WTC11 (cell line): ENCODE measurements around the gene KIAA1958. TPM values are rescaled to one million over a fixed set of nuclear protein-coding genes. Genes with fewer than 3 reads are reported as not detected.

Experiments
- ATAC-seq: fragments of 200-7000 bp; cut with Tn5 transposase; 2 replicates; pipeline ENCODE4 v1.10.0; 2021; ENCODE audit warnings: mild to moderate bottlenecking, moderate library complexity
- CTCF ChIA-PET: fragments of 300-600 bp; sonication (Branson Sonifier 250); formaldehyde crosslinking; loops from one replicate; lab custom pipeline; 2021; ENCODE audit warnings: antibody characterized with exemption; lab: Charles Lee
- POLR2A ChIA-PET: fragments of 350-600 bp; sonication (Branson Sonifier 250); formaldehyde crosslinking; loops from one replicate; lab custom pipeline; 2021; ENCODE audit warnings: antibody characterized with exemption; lab: Charles Lee
- DNase-seq: peaks from one replicate; pipeline ENCODE4 v3.0.0; 2021; ENCODE audit warnings: low spot score
- H3K27ac Mint-ChIP-seq: 2 replicates; pipeline ENCODE4 v1.8.0; 2021; ENCODE audit warnings: mixed read lengths
- H3K27me3 Mint-ChIP-seq: 2 replicates; pipeline ENCODE4 v1.8.0; 2021; ENCODE audit warnings: low read depth, mild to moderate bottlenecking, moderate library complexity, mixed read lengths
- H3K36me3 Mint-ChIP-seq: 2 replicates; pipeline ENCODE4 v1.8.0; 2021; ENCODE audit warnings: mixed read lengths
- H3K4me1 Mint-ChIP-seq: 2 replicates; pipeline ENCODE4 v1.8.0; 2022; ENCODE audit warnings: mixed read lengths
- H3K4me3 Mint-ChIP-seq: 2 replicates; pipeline ENCODE4 v1.8.0; 2021; ENCODE audit warnings: mild to moderate bottlenecking, moderate library complexity, mixed read lengths
- H3K9me3 Mint-ChIP-seq: 2 replicates; pipeline ENCODE4 v1.8.0; 2021; ENCODE audit warnings: mixed read lengths
- CREB1 ChIP-seq: sonication (generic); formaldehyde crosslinking; IDR thresholded peaks from 2 replicates; pipeline ENCODE4 v1.8.0; 2023; ENCODE audit warnings: mild to moderate bottlenecking, missing genetic modification reagents
- NFE2L1 ChIP-seq: sonication (generic); formaldehyde crosslinking; IDR thresholded peaks from 2 replicates; pipeline ENCODE4 v1.8.1; 2023; ENCODE audit warnings: missing genetic modification reagents
- PRRX2 ChIP-seq: fragments of 250-450 bp; sonication (Bioruptor Pico); IDR thresholded peaks from 2 replicates; pipeline ENCODE4 v1.8.0; 2021; ENCODE audit warnings: mild to moderate bottlenecking
- RORB ChIP-seq: fragments of 250-450 bp; sonication (Bioruptor Pico); IDR thresholded peaks from 2 replicates; pipeline ENCODE4 v1.9.0; 2021; ENCODE audit warnings: mild to moderate bottlenecking
- SP1 ChIP-seq: sonication (generic); formaldehyde crosslinking; conservative IDR thresholded peaks from 2 replicates; pipeline ENCODE4 v1.8.1; 2022; ENCODE audit warnings: missing genetic modification reagents
- TCF7 ChIP-seq: sonication (generic); formaldehyde crosslinking; IDR thresholded peaks from 2 replicates; pipeline ENCODE4 v1.8.0; 2022; ENCODE audit warnings: mild to moderate bottlenecking, low read depth, missing genetic modification reagents, moderate library complexity
- ZBTB21 ChIP-seq: sonication (generic); formaldehyde crosslinking; IDR thresholded peaks from 2 replicates; pipeline ENCODE4 v1.8.1; 2023; ENCODE audit warnings: mild to moderate bottlenecking, missing genetic modification reagents, borderline replicate concordance
- ZNF121 ChIP-seq: sonication (generic); formaldehyde crosslinking; IDR thresholded peaks from 2 replicates; pipeline ENCODE4 v1.8.0; 2023; ENCODE audit warnings: missing genetic modification reagents
- ZNF219 ChIP-seq: sonication (generic); formaldehyde crosslinking; IDR thresholded peaks from 2 replicates; pipeline ENCODE4 v1.8.0; 2023; ENCODE audit warnings: missing genetic modification reagents, mild to moderate bottlenecking, borderline replicate concordance
- total RNA-seq: library from RNA; stranded (reverse); gene quantifications from 3 replicates; pipeline ENCODE4 v1.2.3, GENCODE V29; 2021
- TF ChIP-seq, protein P1 (sequence below): sonication (generic); formaldehyde crosslinking; IDR thresholded peaks from 2 replicates; pipeline ENCODE4 v1.8.0; 2022; ENCODE audit warnings: mild to moderate bottlenecking, missing genetic modification reagents
- TF ChIP-seq, protein P2 (sequence below): sonication (generic); formaldehyde crosslinking; IDR thresholded peaks from 2 replicates; pipeline ENCODE4 v1.8.1; 2023; ENCODE audit warnings: mild to moderate bottlenecking, moderate library complexity, missing genetic modification reagents
- TF ChIP-seq, protein P3 (sequence below): sonication (generic); formaldehyde crosslinking; IDR thresholded peaks from 2 replicates; pipeline ENCODE4 v1.8.0; 2022; ENCODE audit warnings: missing genetic modification reagents
- TF ChIP-seq, protein P4 (sequence below): sonication (generic); formaldehyde crosslinking; IDR thresholded peaks from 2 replicates; pipeline ENCODE4 v1.8.1; 2022; ENCODE audit warnings: mild to moderate bottlenecking, missing genetic modification reagents, moderate library complexity, borderline replicate concordance
- TF ChIP-seq, protein P5 (sequence below): sonication (generic); formaldehyde crosslinking; conservative IDR thresholded peaks from 2 replicates; pipeline ENCODE4 v1.8.1; 2023; ENCODE audit warnings: mild to moderate bottlenecking, low read depth, missing genetic modification reagents, moderate library complexity

Gene KIAA1958
- total RNA-seq, 1 experiment from 2014 or later, result 41.0 TPM

DNA sequence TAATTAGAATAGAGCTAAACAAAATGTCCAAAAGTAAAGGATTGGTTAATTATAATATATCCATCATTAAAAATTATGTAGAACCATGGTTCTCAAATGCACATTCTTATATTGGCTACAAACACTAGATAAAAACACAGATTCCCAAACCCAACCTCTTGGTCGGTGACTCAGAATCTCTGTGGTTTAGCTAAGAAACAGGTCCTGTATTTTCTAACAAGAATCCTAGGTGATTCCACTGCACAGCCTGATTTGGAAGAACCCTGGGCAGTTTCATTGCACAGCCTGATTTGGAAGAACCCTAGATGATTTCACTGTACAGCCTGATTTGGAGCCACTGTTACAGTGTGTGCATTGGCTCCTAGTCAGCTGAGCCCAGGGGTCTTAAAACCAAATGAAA lies 67.9 kb downstream of the KIAA1958 start (continued):
- TF ChIP-seq, protein P1, sequence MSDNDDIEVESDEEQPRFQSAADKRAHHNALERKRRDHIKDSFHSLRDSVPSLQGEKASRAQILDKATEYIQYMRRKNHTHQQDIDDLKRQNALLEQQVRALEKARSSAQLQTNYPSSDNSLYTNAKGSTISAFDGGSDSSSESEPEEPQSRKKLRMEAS (CRISPR knock-in tag), result no peak

DNA sequence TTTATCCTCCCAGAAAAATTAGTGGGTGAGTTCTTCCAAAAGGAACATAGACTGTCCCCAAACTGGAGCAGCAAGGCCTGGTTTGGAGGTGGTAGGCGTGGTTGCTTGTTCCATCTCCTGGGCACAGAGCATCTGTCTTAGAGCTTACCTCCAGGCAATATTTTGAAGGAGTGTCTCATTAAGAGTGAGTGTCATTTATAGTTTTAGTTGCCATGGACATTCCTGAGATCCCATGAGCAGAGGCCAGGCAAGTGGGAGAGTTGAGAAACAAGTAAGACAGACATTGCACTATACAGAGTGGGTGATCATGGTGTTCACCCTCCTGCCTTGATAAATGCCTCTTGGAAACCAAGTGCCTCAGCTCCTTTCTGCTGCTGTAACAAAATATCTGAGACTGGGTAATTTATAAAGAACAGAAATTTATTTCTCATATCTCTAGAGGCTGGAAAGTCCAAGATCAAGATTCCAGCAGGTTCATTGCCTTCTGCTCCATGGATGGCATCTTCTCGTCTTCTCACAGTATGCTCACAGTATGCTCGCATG lies 68.5 kb downstream of the KIAA1958 start:
- TF ChIP-seq ZBTB21 (CRISPR knock-in tag) (no peak), RORB (no peak), SP1 (no peak)
- TF ChIP-seq, protein P2, sequence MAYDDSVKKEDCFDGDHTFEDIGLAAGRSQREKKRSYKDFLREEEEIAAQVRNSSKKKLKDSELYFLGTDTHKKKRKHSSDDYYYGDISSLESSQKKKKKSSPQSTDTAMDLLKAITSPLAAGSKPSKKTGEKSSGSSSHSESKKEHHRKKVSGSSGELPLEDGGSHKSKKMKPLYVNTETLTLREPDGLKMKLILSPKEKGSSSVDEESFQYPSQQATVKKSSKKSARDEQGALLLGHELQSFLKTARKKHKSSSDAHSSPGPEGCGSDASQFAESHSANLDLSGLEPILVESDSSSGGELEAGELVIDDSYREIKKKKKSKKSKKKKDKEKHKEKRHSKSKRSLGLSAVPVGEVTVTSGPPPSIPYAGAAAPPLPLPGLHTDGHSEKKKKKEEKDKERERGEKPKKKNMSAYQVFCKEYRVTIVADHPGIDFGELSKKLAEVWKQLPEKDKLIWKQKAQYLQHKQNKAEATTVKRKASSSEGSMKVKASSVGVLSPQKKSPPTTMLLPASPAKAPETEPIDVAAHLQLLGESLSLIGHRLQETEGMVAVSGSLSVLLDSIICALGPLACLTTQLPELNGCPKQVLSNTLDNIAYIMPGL (CRISPR knock-in tag), result no peak
- no peak overlapping the region for H3K4me3 Mint-ChIP-seq
- no peak for ATAC-seq
- H3K27ac Mint-ChIP-seq, result peak overlapping the region; percentile 52
- H3K4me1 Mint-ChIP-seq, result peaks cover 63% of the 10 kb centered on the region
- no peaks in the 10 kb centered on the region for H3K9me3 Mint-ChIP-seq
- peaks cover 5% of the 10 kb centered on the region for H3K36me3 Mint-ChIP-seq
- ChIA-PET POLR2A (no interaction called here), CTCF (interaction anchor here (0.7 kb wide), 1 partner anchor 442 kb away, joined by 3 read pairs; no protein-coding TSS in a partner anchor)
- H3K27me3 Mint-ChIP-seq, result no peaks in the 10 kb centered on the region
- DNase-seq, result no peak

DNA sequence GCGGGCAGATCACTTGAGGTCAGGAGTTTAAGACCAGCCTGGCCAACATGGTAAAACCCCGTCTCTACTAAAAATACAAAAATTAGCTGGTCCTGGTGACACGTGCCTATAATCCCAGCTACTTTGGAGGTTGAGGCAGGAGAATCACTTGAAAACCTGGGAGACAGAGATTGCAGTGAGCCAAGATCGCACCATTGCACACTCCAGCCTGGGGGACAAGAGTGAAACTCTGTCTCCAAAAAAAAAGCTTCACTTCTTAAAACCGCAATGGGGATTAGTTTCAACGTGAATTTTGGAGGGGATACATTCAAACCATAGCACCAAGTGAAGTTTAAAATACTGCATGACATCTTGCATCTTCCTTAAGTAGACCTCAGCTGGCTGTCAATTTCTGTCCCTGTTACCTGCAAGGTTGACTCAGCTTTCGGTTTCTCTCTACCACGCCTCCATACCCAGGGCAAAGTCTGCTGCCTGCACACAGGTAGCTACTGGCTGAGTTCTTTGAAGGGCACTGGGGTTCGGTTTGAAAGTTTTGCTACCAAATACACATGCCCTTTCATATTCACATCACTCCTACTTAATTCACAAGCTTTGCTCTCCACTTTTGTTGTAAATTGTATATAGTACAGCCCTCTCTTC lies 69.3 kb downstream of the KIAA1958 start:
- Mint-ChIP-seq H3K27me3 (no peaks in the 10 kb centered on the region), H3K4me3 (no peak overlapping the region)
- ATAC-seq, result no peak; the same call in 1 of the 2 replicates

DNA sequence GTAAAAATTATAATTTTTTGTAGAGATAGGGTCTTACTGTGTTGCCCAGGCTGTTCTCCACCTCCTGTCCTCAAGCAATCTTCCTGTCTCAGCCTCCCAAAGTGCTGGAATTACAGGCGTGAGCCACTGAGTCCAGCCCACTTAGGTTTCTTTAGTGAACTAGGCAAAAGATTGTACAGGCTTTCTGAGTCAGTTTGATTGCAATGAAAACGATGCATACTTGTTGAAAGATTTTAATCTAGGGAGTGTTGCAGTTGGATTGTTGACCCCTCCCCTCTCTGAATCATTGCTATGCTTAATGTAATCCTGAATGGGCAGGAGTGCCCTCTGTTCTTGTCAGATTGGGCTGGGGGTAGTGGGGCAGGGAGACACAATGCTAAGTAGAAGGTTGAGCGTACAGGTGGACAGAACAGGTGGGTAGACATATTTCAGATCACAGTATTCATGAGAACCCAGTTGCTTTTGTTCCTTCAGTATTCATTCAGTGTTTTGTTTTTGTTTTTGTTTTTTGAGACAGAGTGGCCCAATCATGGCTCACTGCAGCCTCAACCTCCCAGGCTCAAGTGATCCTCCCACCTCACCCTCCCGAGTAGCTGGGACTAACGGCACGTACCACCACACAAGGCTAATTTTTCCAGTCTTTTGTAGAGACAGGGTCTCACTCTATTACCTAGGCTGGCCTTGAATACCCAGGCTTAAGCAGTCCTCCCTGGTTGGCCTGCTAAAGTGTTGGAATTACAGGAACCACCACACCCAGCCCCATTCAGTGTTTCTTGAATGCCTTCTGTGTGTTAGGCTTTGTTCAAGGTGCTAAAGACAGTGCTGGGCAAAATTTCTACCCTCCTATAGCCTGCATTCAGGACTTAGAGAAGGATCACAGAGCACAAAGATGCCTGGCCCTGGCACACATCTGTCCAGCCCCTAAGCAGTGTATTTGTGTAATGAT lies 70.1 kb downstream of the KIAA1958 start:
- peak; percentile 70; the same call in 1 of the 2 replicates for TF ChIP-seq ZNF121 (CRISPR knock-in tag)
- TF ChIP-seq SP1, result no peak
- no peak for TF ChIP-seq ZNF219 (CRISPR knock-in tag)
- no peak; the same call in 1 of the 2 replicates for ATAC-seq
- H3K36me3 Mint-ChIP-seq, result peaks cover 5% of the 10 kb centered on the region
- POLR2A ChIA-PET, result interaction anchor here (0.6 kb wide), 1 partner anchor 286 kb away, joined by 5 read pairs; no protein-coding TSS in a partner anchor
- no peak for DNase-seq
- H3K27me3 Mint-ChIP-seq, result no peaks in the 10 kb centered on the region
- no peaks in the 10 kb centered on the region for H3K9me3 Mint-ChIP-seq
- H3K4me3 Mint-ChIP-seq, result no peak overlapping the region
- CTCF ChIA-PET, result no interaction called here
- peaks cover 50% of the 10 kb centered on the region for H3K4me1 Mint-ChIP-seq
- peak overlapping the region; percentile 67 for H3K27ac Mint-ChIP-seq

More for the DNA sequence above, 69.3 kb downstream of the KIAA1958 start:
- TF ChIP-seq NFE2L1, result no peak
- no peak for DNase-seq
- CTCF ChIA-PET, result interaction anchor here (0.7 kb wide), 1 partner anchor 443 kb away, joined by 3 read pairs; no protein-coding TSS in a partner anchor
- Mint-ChIP-seq H3K27ac (no peak overlapping the region), H3K36me3 (peaks cover 5% of the 10 kb centered on the region), H3K4me1 (peaks cover 55% of the 10 kb centered on the region), H3K9me3 (no peaks in the 10 kb centered on the region)
- POLR2A ChIA-PET, result interaction anchor here (0.5 to 0.6 kb wide), 2 partner anchors 26 to 287 kb away, joined by 3 to 5 read pairs; no protein-coding TSS in a partner anchor

DNA sequence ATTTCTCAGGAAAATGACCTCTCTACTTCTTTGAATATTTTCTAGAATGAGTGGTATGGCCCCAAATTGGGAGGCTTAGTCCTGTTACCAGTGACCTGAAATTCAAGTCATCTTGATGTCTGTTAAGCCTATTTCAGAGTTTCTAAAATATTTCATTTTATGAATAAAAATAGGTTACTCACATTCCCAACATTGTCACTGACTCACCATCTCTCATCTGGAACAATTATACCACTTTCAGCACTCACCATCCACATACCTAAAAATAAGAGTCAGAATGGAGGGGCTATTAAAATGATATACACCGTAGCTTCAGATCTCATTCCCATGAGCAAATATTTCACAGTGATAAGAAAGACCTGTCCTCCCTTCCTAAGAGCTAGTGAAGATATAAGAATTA lies 71.8 kb downstream of the KIAA1958 start:
- H3K9me3 Mint-ChIP-seq, result no peaks in the 10 kb centered on the region
- H3K4me3 Mint-ChIP-seq, result no peak overlapping the region
- DNase-seq (no peak), ATAC-seq (no peak)
- H3K4me1 Mint-ChIP-seq, result peaks cover 42% of the 10 kb centered on the region
- no peaks in the 10 kb centered on the region for H3K27me3 Mint-ChIP-seq
- ChIA-PET CTCF (interaction anchor here (0.8 kb wide), 1 partner anchor 192 kb away, joined by 3 read pairs; no protein-coding TSS in a partner anchor), POLR2A (no interaction called here)
- H3K36me3 Mint-ChIP-seq, result peaks cover 5% of the 10 kb centered on the region
- H3K27ac Mint-ChIP-seq, result no peak overlapping the region
- TF ChIP-seq CREB1 (CRISPR knock-in tag) (no peak), SP1 (no peak), TCF7 (CRISPR knock-in tag) (no peak), PRRX2 (CRISPR knock-in tag) (no peak)
- TF ChIP-seq, protein P3, sequence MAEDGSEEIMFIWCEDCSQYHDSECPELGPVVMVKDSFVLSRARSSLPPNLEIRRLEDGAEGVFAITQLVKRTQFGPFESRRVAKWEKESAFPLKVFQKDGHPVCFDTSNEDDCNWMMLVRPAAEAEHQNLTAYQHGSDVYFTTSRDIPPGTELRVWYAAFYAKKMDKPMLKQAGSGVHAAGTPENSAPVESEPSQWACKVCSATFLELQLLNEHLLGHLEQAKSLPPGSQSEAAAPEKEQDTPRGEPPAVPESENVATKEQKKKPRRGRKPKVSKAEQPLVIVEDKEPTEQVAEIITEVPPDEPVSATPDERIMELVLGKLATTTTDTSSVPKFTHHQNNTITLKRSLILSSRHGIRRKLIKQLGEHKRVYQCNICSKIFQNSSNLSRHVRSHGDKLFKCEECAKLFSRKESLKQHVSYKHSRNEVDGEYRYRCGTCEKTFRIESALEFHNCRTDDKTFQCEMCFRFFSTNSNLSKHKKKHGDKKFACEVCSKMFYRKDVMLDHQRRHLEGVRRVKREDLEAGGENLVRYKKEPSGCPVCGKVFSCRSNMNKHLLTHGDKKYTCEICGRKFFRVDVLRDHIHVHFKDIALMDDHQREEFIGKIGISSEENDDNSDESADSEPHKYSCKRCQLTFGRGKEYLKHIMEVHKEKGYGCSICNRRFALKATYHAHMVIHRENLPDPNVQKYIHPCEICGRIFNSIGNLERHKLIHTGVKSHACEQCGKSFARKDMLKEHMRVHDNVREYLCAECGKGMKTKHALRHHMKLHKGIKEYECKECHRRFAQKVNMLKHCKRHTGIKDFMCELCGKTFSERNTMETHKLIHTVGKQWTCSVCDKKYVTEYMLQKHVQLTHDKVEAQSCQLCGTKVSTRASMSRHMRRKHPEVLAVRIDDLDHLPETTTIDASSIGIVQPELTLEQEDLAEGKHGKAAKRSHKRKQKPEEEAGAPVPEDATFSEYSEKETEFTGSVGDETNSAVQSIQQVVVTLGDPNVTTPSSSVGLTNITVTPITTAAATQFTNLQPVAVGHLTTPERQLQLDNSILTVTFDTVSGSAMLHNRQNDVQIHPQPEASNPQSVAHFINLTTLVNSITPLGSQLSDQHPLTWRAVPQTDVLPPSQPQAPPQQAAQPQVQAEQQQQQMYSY (CRISPR knock-in tag), result no peak
- TF ChIP-seq, protein P4, sequence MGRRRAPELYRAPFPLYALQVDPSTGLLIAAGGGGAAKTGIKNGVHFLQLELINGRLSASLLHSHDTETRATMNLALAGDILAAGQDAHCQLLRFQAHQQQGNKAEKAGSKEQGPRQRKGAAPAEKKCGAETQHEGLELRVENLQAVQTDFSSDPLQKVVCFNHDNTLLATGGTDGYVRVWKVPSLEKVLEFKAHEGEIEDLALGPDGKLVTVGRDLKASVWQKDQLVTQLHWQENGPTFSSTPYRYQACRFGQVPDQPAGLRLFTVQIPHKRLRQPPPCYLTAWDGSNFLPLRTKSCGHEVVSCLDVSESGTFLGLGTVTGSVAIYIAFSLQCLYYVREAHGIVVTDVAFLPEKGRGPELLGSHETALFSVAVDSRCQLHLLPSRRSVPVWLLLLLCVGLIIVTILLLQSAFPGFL (CRISPR knock-in tag), result no peak
- TF ChIP-seq, protein P5, sequence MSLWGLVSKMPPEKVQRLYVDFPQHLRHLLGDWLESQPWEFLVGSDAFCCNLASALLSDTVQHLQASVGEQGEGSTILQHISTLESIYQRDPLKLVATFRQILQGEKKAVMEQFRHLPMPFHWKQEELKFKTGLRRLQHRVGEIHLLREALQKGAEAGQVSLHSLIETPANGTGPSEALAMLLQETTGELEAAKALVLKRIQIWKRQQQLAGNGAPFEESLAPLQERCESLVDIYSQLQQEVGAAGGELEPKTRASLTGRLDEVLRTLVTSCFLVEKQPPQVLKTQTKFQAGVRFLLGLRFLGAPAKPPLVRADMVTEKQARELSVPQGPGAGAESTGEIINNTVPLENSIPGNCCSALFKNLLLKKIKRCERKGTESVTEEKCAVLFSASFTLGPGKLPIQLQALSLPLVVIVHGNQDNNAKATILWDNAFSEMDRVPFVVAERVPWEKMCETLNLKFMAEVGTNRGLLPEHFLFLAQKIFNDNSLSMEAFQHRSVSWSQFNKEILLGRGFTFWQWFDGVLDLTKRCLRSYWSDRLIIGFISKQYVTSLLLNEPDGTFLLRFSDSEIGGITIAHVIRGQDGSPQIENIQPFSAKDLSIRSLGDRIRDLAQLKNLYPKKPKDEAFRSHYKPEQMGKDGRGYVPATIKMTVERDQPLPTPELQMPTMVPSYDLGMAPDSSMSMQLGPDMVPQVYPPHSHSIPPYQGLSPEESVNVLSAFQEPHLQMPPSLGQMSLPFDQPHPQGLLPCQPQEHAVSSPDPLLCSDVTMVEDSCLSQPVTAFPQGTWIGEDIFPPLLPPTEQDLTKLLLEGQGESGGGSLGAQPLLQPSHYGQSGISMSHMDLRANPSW (CRISPR knock-in tag), result no peak
